MM.1S (cell line): ENCODE measurements around the gene MAGEA9.

Source experiments
- CTCF ChIP-seq: fragments of 300-600 bp; sonication (generic); IDR thresholded peaks from 2 replicates; pipeline ENCODE4 v1.5.1; 2016; ENCODE audit warnings: antibody characterized with exemption, low read length, mixed read lengths
- EZH2 ChIP-seq: fragments of 300-600 bp; sonication (generic); optimal IDR thresholded peaks from 2 replicates; pipeline ENCODE3; 2017; ENCODE audit warnings: low read depth, mild to moderate bottlenecking, antibody characterized with exemption, low read length, mixed read lengths

GRCh38 chrX:149819371-149819770 is 37.6 kb downstream of the MAGEA9 start:
- TF ChIP-seq CTCF (no peak), EZH2 (no peak)
